ENCODE results near the gene CAPG.

The CAPG gene

DNA sequence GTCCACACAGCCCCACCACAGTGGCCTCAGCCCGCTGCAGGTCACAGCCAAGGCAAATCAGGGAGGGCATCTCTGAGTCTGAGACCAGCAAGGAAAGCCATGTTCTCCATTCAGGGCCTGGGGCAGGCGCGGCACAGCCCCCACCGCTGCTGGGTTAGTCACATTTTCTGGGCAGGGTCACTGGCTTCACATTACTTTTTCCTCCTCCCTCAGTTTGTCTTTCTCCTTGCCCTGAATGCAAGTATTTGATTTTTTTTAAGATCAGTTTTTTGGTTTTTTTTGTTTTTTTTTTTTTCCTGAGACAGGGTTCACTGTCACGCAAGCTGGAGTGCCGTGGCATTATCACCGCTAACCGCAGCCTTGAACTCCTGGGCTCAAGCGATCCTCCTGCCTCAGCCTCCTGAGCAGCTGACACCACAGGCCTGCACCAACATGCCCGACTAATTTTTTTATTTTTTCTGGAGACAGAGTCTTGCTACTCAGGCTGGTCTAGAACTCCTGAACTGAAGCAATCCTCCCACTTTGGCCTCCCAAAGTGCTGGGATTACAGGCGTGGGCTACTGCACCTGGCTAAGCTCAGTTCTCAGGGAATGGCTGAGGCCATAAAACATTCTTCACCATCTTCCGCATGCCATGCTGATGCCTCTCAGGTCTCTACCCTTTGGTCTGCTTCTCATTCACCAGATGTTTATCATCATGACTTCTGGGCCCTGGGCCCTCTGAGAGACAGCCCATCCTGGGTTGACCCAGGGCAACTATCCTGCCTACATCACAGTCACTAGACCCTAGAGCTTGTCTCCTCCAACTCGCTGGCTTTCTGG, 628 bp upstream of the CAPG start:
- H3K36me3 ChIP-seq (ENCODE audit: control insufficient read depth, insufficient read depth, low read length), result no peaks in the 10 kb centered on the region
- H3K4me3 ChIP-seq (ENCODE audit: low read depth, low read length), result no peak overlapping the region
- no peaks in the 10 kb centered on the region for H3K9me3 ChIP-seq (ENCODE audit: control insufficient read depth, low read length)
- peak overlapping the region; percentile 39 for H2AFZ ChIP-seq
- no peaks in the 10 kb centered on the region for H3K27me3 ChIP-seq (ENCODE audit: control insufficient read depth, insufficient read depth, low read length)
- peaks cover 28% of the 10 kb centered on the region for H3K79me2 ChIP-seq
- H3K9ac ChIP-seq, result no peak overlapping the region
- TF ChIP-seq, protein P1, sequence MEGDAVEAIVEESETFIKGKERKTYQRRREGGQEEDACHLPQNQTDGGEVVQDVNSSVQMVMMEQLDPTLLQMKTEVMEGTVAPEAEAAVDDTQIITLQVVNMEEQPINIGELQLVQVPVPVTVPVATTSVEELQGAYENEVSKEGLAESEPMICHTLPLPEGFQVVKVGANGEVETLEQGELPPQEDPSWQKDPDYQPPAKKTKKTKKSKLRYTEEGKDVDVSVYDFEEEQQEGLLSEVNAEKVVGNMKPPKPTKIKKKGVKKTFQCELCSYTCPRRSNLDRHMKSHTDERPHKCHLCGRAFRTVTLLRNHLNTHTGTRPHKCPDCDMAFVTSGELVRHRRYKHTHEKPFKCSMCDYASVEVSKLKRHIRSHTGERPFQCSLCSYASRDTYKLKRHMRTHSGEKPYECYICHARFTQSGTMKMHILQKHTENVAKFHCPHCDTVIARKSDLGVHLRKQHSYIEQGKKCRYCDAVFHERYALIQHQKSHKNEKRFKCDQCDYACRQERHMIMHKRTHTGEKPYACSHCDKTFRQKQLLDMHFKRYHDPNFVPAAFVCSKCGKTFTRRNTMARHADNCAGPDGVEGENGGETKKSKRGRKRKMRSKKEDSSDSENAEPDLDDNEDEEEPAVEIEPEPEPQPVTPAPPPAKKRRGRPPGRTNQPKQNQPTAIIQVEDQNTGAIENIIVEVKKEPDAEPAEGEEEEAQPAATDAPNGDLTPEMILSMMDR (IDR thresholded peaks at IDR 0.05), result no peak
- peak overlapping the region; percentile 97 for H3K27ac ChIP-seq
- H3K4me2 ChIP-seq (ENCODE audit: low read length), result peak overlapping the region; percentile 70
- peaks cover 74% of the 10 kb centered on the region for H3K4me1 ChIP-seq

DNA sequence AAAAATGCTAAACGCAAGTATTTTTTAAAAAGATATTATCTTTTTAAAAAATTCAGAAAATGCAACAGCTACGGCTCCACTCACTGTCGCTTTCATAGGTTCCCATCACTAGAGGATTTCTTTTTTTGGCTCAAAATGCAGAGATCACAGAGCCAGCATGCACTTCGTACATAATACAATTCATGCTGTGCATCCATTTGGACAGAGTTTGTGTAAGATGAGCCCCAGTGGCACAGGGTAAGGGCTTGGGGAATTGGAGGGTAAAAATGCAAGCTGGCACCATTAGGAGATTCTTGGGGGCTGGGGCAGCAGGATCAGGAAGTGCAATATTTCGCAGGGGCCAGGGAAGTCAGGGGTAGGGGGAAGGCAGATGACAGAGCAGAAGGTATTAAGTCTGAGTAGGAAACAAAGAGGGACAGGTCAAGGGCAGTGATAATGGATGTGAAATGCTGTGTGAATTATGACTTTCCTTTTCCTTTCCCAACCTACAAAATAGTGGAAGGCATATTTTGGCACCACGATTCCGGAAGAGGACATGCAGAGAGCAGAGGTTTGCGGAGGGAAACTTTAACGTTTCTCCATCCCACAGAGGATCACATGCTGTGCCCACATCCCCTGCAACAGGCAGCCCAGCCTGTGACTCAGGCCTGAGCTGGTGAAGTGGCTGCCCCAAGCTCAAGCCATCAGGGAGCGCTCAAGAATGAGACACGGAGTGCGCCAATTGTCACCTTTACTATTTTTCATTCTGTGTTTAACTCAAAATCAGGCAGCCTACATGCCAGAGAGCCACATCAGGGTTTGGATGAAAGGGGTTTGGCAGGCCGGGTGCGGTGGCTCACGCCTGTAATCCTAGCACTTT, 4.7 kb downstream of the CAPG start:
- H3K4me2 ChIP-seq (ENCODE audit: low read length), result peak overlapping the region; percentile 31
- H3K4me1 ChIP-seq, result peaks cover 75% of the 10 kb centered on the region
- no peaks in the 10 kb centered on the region for H3K27me3 ChIP-seq (ENCODE audit: control insufficient read depth, insufficient read depth, low read length)
- TF ChIP-seq, protein P1 (IDR thresholded peaks at IDR 0.05), result no peak
- H3K9me3 ChIP-seq (ENCODE audit: control insufficient read depth, low read length), result no peaks in the 10 kb centered on the region
- H3K9ac ChIP-seq, result no peak overlapping the region
- no peak overlapping the region for H3K4me3 ChIP-seq (ENCODE audit: low read depth, low read length)
- H2AFZ ChIP-seq, result peak overlapping the region; percentile 54
- peaks cover 28% of the 10 kb centered on the region for H3K79me2 ChIP-seq
- no peaks in the 10 kb centered on the region for H3K36me3 ChIP-seq (ENCODE audit: control insufficient read depth, insufficient read depth, low read length)
- H3K27ac ChIP-seq, result peak overlapping the region; percentile 97

DNA sequence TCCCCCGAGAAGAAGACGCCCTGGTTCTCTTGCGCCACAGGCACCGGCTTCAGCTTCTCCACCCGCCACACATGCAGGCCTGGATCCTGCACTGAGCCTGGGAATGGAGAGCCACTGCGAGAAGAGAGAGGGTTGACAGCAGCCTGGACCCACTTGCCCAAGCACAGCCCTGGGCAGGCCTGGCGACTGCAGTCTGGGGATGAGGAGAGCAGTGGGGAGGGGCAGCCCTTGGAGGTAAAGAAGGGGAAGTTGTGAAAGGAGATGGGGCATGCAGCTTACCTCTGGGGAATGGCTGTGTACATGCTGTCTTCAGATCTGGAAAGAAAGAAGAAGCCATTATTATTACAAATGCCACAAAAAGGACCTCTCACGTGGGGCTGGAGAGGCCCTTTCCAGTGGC, 8.3 kb downstream of the CAPG start:
- Histone ChIP-seq H3K79me2 (peaks cover 13% of the 10 kb centered on the region), H3K27ac (peak overlapping the region; percentile 97), H3K4me1 (peaks cover 76% of the 10 kb centered on the region), H3K9me3 (ENCODE audit: control insufficient read depth, low read length) (no peaks in the 10 kb centered on the region), H3K4me3 (ENCODE audit: low read depth, low read length) (no peak overlapping the region), H3K36me3 (ENCODE audit: control insufficient read depth, insufficient read depth, low read length) (no peaks in the 10 kb centered on the region), H3K27me3 (ENCODE audit: control insufficient read depth, insufficient read depth, low read length) (no peaks in the 10 kb centered on the region), H3K9ac (no peak overlapping the region), H3K4me2 (ENCODE audit: low read length) (no peak overlapping the region), H2AFZ (no peak overlapping the region)
- TF ChIP-seq, protein P1 (IDR thresholded peaks at IDR 0.05), result no peak

DNA sequence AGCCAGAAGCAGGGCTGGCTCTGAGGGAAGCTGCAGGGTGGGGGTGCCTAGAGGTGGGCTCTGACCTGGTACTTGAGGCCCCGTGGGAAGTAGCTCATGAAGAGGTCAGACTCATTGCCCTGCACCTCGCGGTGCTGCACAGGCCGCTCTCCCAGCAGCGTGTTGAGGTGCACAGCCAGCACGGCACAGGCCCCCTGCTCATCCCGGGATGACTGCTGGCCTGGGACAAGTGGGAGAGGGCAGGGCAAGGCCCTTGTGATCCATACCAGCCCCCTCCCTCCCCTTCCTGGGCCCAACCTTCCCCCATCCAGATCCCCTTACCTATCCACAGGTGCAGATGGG, 8.7 kb downstream of the CAPG start:
- no peaks in the 10 kb centered on the region for H3K27me3 ChIP-seq (ENCODE audit: control insufficient read depth, insufficient read depth, low read length)
- peak overlapping the region; percentile 97 for H3K27ac ChIP-seq
- TF ChIP-seq, protein P1 (IDR thresholded peaks at IDR 0.05), result no peak
- peaks cover 13% of the 10 kb centered on the region for H3K79me2 ChIP-seq
- H2AFZ ChIP-seq, result no peak overlapping the region
- no peak overlapping the region for H3K4me2 ChIP-seq (ENCODE audit: low read length)
- H3K4me1 ChIP-seq, result peaks cover 71% of the 10 kb centered on the region
- no peaks in the 10 kb centered on the region for H3K9me3 ChIP-seq (ENCODE audit: control insufficient read depth, low read length)
- no peak overlapping the region for H3K4me3 ChIP-seq (ENCODE audit: low read depth, low read length)
- no peaks in the 10 kb centered on the region for H3K36me3 ChIP-seq (ENCODE audit: control insufficient read depth, insufficient read depth, low read length)
- H3K9ac ChIP-seq, result no peak overlapping the region
